ENCODE results near the gene TAF15.

DNA sequence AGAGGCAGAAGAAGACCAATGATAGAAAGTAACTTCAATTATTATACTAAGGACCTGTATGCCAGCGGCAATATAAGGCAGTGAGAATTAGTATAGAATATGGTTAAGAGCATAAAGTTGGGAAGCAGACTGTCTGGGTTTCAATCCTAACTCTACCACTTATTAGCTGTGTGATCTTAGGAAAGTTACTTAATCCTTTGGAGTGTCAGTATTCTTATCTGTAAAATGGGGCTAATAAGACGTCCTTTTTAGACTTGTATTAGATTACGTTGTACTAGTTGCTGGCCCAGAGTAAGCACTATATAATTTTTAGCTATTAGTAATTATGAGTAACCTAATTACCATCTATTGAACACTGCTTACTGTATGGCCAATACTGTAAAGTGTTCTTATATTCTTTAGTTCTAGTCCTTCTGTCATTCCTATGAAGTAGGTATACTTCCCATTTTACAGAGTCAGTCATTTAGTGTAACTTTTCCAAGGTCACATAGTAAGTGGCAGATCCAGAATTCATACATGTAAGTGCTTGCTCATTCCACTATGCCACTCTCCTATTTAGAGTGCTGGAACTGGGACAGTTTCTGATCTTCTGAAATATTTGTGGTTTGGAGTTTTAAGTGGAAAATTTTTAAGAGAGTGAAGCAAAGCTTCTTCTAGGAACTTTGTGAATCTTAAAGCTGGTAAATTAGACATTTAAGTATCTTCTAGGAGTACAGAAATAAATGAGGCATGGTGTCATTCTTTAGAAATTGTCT lies 36.9 kb downstream of the TAF15 start:
- TF ChIP-seq ESRRA (CRISPR knock-in tag; IDR thresholded peaks at IDR 0.05; ENCODE audit: low read depth), result no peak
- TF ChIP-seq MTA1 (CRISPR knock-in tag; IDR thresholded peaks at IDR 0.05; ENCODE audit: borderline replicate concordance), result no peak
- no peak for TF ChIP-seq CC2D1A (CRISPR knock-in tag; IDR thresholded peaks at IDR 0.05)
- TF ChIP-seq NR3C1 (CRISPR knock-in tag; IDR thresholded peaks at IDR 0.05), result no peak
- TF ChIP-seq, protein P1, sequence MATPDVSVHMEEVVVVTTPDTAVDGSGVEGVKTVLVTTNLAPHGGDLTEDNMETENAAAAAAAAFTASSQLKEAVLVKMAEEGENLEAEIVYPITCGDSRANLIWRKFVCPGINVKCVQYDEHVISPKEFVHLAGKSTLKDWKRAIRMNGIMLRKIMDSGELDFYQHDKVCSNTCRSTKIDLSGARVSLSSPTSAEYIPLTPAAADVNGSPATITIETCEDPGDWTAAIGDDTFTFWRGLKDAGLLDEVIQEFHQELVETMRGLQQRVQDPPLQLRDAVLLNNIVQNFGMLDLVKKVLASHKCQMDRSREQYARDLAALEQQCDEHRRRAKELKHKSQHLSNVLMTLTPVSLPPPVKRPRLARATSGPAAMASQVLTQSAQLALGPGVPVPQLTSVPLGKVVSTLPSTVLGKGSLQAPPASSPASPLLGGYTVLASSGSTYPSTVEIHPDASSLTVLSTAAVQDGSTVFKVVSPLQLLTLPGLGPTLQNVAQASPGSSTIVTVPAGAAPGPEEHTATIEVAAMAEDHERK (CRISPR knock-in tag; IDR thresholded peaks at IDR 0.05; ENCODE audit: low read depth), result no peak
- TF ChIP-seq ZNF558 (CRISPR knock-in tag; IDR thresholded peaks at IDR 0.05; ENCODE audit: borderline replicate concordance), result no peak
- no peak for TF ChIP-seq ZGPAT (CRISPR knock-in tag; IDR thresholded peaks at IDR 0.05)
- no peak for TF ChIP-seq CTCF (CRISPR knock-in tag; IDR thresholded peaks at IDR 0.05)

Measured in HepG2 (cell line).